ENCODE measurements around the gene MAPK8.

MAPK8 gene

DNA sequence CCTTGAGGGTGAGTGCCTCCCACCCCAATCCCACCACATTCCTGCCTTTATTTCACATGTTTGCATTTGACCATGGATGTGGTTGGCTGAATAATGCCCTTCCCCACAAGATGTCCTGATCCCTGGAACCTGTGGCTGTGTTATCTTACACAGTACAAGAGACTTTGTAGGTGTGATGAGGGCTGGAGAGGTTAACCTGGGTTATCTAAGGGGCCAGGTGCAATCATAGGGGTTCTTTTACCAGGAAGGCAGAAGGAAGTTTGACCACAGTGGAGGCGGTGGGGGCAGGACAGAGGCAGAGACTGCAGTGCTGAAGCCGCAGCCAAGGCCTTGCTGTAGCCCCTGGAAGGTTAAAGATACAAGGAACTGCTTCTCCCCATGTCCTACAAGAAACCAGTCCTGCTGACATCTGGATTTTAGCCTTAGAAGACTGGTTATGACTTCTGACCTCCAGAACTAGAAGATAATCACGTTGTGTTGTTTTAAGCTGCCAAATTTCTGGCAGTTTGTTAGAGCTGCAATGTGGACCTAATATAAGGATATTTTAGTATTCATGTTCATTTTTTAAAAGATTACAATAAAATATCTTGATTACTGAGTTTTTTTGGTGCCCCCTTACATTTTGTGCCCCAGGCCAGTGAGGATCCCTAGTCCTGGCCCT lies 161.8 kb downstream of the MAPK8 start:
- H3K4me3 ChIP-seq (replicated peaks; ENCODE audit: insufficient read depth, low read length), result no peak overlapping the region
- H3K27ac ChIP-seq (replicated peaks), result no peak overlapping the region
- no peak for DNase-seq (ENCODE audit: low read depth in 1 of 2, low spot score in 1 of 2)
- TF ChIP-seq GABPA (IDR thresholded peaks at IDR 0.05; ENCODE audit: low read depth), result no peak
- TF ChIP-seq, protein P1, sequence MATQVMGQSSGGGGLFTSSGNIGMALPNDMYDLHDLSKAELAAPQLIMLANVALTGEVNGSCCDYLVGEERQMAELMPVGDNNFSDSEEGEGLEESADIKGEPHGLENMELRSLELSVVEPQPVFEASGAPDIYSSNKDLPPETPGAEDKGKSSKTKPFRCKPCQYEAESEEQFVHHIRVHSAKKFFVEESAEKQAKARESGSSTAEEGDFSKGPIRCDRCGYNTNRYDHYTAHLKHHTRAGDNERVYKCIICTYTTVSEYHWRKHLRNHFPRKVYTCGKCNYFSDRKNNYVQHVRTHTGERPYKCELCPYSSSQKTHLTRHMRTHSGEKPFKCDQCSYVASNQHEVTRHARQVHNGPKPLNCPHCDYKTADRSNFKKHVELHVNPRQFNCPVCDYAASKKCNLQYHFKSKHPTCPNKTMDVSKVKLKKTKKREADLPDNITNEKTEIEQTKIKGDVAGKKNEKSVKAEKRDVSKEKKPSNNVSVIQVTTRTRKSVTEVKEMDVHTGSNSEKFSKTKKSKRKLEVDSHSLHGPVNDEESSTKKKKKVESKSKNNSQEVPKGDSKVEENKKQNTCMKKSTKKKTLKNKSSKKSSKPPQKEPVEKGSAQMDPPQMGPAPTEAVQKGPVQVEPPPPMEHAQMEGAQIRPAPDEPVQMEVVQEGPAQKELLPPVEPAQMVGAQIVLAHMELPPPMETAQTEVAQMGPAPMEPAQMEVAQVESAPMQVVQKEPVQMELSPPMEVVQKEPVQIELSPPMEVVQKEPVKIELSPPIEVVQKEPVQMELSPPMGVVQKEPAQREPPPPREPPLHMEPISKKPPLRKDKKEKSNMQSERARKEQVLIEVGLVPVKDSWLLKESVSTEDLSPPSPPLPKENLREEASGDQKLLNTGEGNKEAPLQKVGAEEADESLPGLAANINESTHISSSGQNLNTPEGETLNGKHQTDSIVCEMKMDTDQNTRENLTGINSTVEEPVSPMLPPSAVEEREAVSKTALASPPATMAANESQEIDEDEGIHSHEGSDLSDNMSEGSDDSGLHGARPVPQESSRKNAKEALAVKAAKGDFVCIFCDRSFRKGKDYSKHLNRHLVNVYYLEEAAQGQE (IDR thresholded peaks at IDR 0.05; ENCODE audit: insufficient replicate concordance, low read depth), result no peak
- TF ChIP-seq, protein P2, sequence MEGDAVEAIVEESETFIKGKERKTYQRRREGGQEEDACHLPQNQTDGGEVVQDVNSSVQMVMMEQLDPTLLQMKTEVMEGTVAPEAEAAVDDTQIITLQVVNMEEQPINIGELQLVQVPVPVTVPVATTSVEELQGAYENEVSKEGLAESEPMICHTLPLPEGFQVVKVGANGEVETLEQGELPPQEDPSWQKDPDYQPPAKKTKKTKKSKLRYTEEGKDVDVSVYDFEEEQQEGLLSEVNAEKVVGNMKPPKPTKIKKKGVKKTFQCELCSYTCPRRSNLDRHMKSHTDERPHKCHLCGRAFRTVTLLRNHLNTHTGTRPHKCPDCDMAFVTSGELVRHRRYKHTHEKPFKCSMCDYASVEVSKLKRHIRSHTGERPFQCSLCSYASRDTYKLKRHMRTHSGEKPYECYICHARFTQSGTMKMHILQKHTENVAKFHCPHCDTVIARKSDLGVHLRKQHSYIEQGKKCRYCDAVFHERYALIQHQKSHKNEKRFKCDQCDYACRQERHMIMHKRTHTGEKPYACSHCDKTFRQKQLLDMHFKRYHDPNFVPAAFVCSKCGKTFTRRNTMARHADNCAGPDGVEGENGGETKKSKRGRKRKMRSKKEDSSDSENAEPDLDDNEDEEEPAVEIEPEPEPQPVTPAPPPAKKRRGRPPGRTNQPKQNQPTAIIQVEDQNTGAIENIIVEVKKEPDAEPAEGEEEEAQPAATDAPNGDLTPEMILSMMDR (IDR thresholded peaks at IDR 0.05; ENCODE audit: insufficient read depth, low read length), result no peak
- no peak for TF ChIP-seq SPI1 (IDR thresholded peaks at IDR 0.05; ENCODE audit: borderline replicate concordance, low read depth)
- TF ChIP-seq POLR2AphosphoS5 (IDR thresholded peaks at IDR 0.05; ENCODE audit: low read depth), result no peak
- no peaks in the 10 kb centered on the region for H3K27me3 ChIP-seq (ENCODE audit: insufficient read depth, poor library complexity, severe bottlenecking)

DNA sequence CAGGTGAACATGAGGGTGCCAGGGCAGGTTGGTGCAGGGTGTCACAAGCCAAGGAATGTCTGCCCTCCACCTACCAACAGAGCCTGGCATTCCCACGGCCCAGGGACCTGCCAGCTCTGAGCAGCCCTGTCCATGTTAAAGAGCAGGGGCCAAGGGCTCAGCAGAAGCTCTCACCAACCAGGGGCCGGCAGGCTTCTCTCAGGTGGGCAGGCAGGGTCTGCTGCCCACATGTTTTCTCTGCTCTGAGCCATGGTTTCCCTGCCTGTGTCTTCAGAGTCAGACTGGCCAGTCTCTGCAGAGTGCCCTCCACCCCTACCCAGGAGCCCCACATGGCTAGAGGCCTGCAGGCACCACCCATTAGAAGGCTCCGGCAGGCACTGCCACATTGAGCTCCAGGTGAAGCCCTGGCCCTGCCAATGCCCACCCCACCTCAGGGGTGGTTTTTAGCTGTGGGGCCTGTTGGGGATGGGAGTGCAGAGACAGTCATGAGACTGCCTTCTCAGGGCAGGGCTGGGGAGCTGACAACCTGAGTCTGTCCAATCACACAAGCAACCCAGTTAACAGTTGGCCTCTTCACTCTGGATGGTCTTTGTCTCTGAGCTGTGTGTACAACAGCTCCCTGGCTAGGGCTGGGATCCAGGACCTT lies 162.5 kb downstream of the MAPK8 start:
- no peak overlapping the region for H3K4me3 ChIP-seq (replicated peaks; ENCODE audit: insufficient read depth, low read length)
- no peaks in the 10 kb centered on the region for H3K27me3 ChIP-seq (ENCODE audit: insufficient read depth, poor library complexity, severe bottlenecking)
- H3K27ac ChIP-seq (replicated peaks), result no peak overlapping the region
- DNase-seq (ENCODE audit: low read depth in 1 of 2, low spot score in 1 of 2), result no peak
- TF ChIP-seq, protein P1 (IDR thresholded peaks at IDR 0.05; ENCODE audit: insufficient replicate concordance, low read depth), result no peak
- TF ChIP-seq, protein P2 (IDR thresholded peaks at IDR 0.05; ENCODE audit: insufficient read depth, low read length), result no peak
- TF ChIP-seq GABPA (IDR thresholded peaks at IDR 0.05; ENCODE audit: low read depth) (no peak), SPI1 (IDR thresholded peaks at IDR 0.05; ENCODE audit: borderline replicate concordance, low read depth) (no peak), POLR2AphosphoS5 (IDR thresholded peaks at IDR 0.05; ENCODE audit: low read depth) (no peak)

DNA sequence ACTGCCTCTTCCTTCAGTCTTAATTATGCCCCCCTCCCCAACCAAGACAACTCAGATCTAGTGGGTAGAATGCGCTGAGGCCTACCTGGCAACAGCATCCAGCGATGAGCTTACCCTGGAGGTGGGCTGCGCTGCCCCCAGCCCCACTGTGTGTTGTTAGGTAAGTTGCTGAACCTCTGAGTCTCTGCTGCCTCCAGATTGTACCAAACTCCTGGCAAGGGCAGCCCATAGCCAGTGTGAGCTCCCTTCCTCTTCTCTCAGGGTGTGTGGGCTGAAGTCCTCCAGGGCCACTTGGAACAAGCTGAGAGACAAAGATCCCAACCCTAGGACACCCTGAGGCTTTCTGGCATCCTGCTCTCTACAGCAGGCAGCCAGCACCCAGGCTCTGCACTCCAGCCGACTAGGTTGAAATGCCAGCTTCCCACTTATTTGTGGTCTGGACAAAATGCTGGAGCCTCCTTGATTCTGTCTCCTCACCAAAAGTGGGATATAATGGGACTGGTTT lies 163.1 kb downstream of the MAPK8 start:
- no peak for TF ChIP-seq SPI1 (IDR thresholded peaks at IDR 0.05; ENCODE audit: borderline replicate concordance, low read depth)
- no peak for TF ChIP-seq GABPA (IDR thresholded peaks at IDR 0.05; ENCODE audit: low read depth)
- TF ChIP-seq, protein P2 (IDR thresholded peaks at IDR 0.05; ENCODE audit: insufficient read depth, low read length), result no peak
- TF ChIP-seq, protein P1 (IDR thresholded peaks at IDR 0.05; ENCODE audit: insufficient replicate concordance, low read depth), result no peak
- TF ChIP-seq POLR2AphosphoS5 (IDR thresholded peaks at IDR 0.05; ENCODE audit: low read depth), result no peak
- Histone ChIP-seq H3K27ac (replicated peaks) (no peak overlapping the region), H3K4me3 (replicated peaks; ENCODE audit: insufficient read depth, low read length) (no peak overlapping the region), H3K27me3 (ENCODE audit: insufficient read depth, poor library complexity, severe bottlenecking) (no peaks in the 10 kb centered on the region)
- DNase-seq (ENCODE audit: low read depth in 1 of 2, low spot score in 1 of 2), result no peak
